ENCODE results near the gene ELMO2.

ELMO2 gene

DNA sequence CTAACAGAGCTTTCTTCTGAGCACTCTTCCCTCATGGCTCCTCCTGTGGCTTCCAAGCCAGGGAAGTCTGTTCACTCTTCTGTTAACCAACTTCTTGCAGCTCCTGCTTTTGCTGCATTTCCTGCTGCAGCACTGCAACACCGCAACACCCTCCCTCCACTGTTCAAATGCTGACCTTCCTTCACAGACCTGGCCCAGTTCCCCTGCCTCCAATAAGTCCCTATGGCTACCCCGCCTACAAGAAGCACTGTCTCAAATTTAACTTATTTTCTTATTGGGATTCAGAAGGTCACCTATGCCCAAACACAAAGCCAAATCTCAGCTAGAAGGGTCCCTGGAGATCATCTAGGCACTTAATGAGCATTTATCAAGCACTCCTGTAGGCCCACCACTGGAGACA, 44.6 kb downstream of the ELMO2 start:
- Histone ChIP-seq H3K4me3 (ENCODE audit: low read length in 2 of 2) (no peak overlapping the region), H3K4me1 (ENCODE audit: control insufficient read depth in 2 of 2, insufficient read depth in 2 of 2, low read length in 2 of 2) (peaks cover 19 to 26% of the 10 kb centered on the region in 2 donors), H3K36me3 (ENCODE audit: control insufficient read depth in 2 of 2, insufficient read depth in 2 of 2, low read length in 2 of 2) (peaks cover 3 to 23% of the 10 kb centered on the region in 2 donors), H3K9me3 (ENCODE audit: control insufficient read depth in 2 of 2, low read length in 2 of 2) (no peaks in the 10 kb centered on the region), H3K9ac (ENCODE audit: low read depth in 1 of 2, low read length in 2 of 2) (no peak overlapping the region), H3K27me3 (ENCODE audit: control insufficient read depth in 2 of 2, insufficient read depth in 2 of 2, low read length in 2 of 2) (no peaks in the 10 kb centered on the region), H3K27ac (ENCODE audit: low read depth in 2 of 2, low read length in 2 of 2) (no peak overlapping the region)

DNA sequence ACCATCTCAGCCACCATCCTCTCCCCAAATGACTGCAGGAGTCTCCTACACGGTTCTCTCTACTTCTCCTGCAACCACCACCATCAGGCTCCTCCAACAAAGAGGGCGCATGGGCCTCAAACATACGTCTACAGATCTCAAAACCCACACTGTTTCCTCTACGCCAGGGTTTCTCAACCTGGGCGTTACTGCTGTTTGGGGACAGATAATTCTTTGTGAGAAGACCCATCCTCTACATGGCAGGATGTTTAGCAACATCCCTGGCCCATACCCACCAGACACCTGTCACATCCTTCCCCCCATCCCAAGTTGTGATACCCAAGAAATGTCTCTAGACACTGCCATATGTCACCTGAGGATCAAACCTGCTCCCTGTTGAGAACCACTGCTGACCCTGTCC, 45.0 kb downstream of the ELMO2 start:
- no peak overlapping the region for H3K4me3 ChIP-seq (ENCODE audit: low read length in 2 of 2)
- no peaks in the 10 kb centered on the region for H3K27me3 ChIP-seq (ENCODE audit: control insufficient read depth in 2 of 2, insufficient read depth in 2 of 2, low read length in 2 of 2)
- peaks cover 19 to 26% of the 10 kb centered on the region in 2 donors for H3K4me1 ChIP-seq (ENCODE audit: control insufficient read depth in 2 of 2, insufficient read depth in 2 of 2, low read length in 2 of 2)
- no peaks in the 10 kb centered on the region for H3K9me3 ChIP-seq (ENCODE audit: control insufficient read depth in 2 of 2, low read length in 2 of 2)
- peaks cover 2 to 18% of the 10 kb centered on the region in 2 donors for H3K36me3 ChIP-seq (ENCODE audit: control insufficient read depth in 2 of 2, insufficient read depth in 2 of 2, low read length in 2 of 2)
- no peak overlapping the region for H3K9ac ChIP-seq (ENCODE audit: low read depth in 1 of 2, low read length in 2 of 2)
- H3K27ac ChIP-seq (ENCODE audit: low read depth in 2 of 2, low read length in 2 of 2), result no peak overlapping the region

DNA sequence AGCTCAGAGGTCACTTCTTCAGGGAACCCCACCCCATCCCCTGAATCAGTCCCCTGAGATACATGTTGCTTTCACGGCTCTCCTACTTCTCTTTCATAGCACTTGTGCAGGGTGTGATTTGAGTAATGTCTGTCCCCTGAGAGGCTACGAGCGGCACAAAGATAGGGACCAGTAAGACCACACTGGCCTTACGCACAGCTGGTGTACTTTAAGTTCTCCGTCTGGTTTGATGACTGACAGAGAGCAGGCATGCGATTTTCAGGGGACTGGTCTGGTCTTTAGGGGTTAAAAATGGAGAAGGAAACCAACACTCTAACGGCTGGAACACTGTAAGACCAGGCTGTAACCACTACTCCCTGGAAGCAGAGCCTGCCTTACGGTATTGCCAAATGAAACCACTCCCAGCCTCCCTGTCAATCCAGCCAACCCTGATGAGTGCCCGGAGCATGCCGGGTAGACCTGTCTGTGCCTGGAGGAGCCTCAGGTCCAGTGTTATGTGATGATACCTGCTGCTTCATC, 47.1 kb downstream of the ELMO2 start:
- H3K4me3 ChIP-seq (ENCODE audit: low read length in 2 of 2), result no peak overlapping the region
- no peaks in the 10 kb centered on the region for H3K9me3 ChIP-seq (ENCODE audit: control insufficient read depth in 2 of 2, low read length in 2 of 2)
- H3K9ac ChIP-seq (ENCODE audit: low read depth in 1 of 2, low read length in 2 of 2), result no peak overlapping the region
- peaks cover 15 to 20% of the 10 kb centered on the region in 2 donors for H3K4me1 ChIP-seq (ENCODE audit: control insufficient read depth in 2 of 2, insufficient read depth in 2 of 2, low read length in 2 of 2)
- H3K27me3 ChIP-seq (ENCODE audit: control insufficient read depth in 2 of 2, insufficient read depth in 2 of 2, low read length in 2 of 2), result no peaks in the 10 kb centered on the region
- peaks cover 13 to 21% of the 10 kb centered on the region in 2 donors for H3K36me3 ChIP-seq (ENCODE audit: control insufficient read depth in 2 of 2, insufficient read depth in 2 of 2, low read length in 2 of 2)
- H3K27ac ChIP-seq (ENCODE audit: low read depth in 2 of 2, low read length in 2 of 2), result no peak overlapping the region

DNA sequence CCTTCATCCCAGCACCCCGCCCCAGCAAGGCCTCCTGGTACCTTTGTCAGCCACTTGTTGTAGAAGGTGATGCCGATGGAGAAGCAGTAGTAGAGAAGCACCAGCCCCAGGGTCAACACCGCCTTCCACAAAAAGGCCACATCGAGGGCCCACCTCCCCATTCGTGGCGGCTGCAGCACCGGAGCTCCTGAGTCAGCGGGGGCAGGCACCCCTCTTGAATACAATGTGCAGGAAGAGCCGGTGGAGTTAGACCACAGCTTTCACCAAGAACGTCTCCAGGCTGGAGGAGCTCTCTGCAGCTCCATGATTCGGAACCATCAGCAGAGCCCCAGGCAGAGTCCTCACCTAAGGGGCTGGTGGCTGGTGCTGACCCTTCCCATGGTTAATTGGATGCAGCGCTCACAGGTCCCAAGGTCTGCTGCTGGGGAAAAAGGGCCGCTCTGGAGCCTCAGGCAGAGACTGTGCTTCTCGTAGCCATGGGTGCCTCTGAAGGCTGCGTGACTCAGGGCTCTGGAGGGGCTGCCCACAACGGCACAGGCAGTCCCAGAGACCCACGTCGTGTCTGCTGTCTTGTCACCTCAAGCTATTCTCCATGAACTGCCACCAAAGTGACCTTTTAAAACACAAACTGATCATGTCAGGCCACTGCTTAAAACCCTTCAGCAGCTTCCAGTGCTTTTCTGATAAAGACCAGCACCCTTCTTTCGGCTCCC, 47.9 kb downstream of the ELMO2 start:
- Histone ChIP-seq H3K9me3 (ENCODE audit: control insufficient read depth in 2 of 2, low read length in 2 of 2) (no peaks in the 10 kb centered on the region), H3K27ac (ENCODE audit: low read depth in 2 of 2, low read length in 2 of 2) (no peak overlapping the region), H3K4me3 (ENCODE audit: low read length in 2 of 2) (no peak overlapping the region), H3K9ac (ENCODE audit: low read depth in 1 of 2, low read length in 2 of 2) (no peak overlapping the region), H3K27me3 (ENCODE audit: control insufficient read depth in 2 of 2, insufficient read depth in 2 of 2, low read length in 2 of 2) (no peaks in the 10 kb centered on the region), H3K36me3 (ENCODE audit: control insufficient read depth in 2 of 2, insufficient read depth in 2 of 2, low read length in 2 of 2) (peaks cover 13 to 21% of the 10 kb centered on the region in 2 donors), H3K4me1 (ENCODE audit: control insufficient read depth in 2 of 2, insufficient read depth in 2 of 2, low read length in 2 of 2) (peaks cover 12 to 20% of the 10 kb centered on the region in 2 donors)

DNA sequence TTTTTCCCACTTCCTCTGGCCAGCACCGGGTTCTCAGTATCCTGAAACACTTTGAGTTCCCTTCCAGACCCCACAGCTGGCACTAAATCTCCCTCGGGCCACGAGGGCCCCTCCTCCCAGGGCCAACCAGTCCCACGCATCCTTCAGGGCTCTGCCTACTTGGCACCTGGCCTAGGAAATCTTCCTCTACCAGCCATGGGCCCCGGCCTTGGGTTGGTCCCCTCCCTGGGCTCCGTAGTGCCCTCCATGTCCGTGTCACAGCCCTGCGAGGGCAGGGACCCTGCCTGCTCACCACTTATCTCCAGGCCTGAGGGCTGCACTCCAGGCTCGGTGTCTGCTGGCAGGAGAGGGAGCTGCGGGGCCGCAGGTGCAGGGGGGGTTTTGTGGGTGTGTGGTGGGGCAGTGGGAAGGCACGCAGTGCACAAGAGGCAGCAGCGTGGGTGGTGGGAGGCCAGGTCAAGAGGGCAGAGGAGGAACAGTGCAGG, 49.3 kb downstream of the ELMO2 start:
- H3K9me3 ChIP-seq (ENCODE audit: control insufficient read depth in 2 of 2, low read length in 2 of 2), result no peaks in the 10 kb centered on the region
- no peak overlapping the region for H3K27ac ChIP-seq (ENCODE audit: low read depth in 2 of 2, low read length in 2 of 2)
- H3K36me3 ChIP-seq (ENCODE audit: control insufficient read depth in 2 of 2, insufficient read depth in 2 of 2, low read length in 2 of 2), result peaks cover 13 to 16% of the 10 kb centered on the region in 2 donors
- no peaks in the 10 kb centered on the region for H3K27me3 ChIP-seq (ENCODE audit: control insufficient read depth in 2 of 2, insufficient read depth in 2 of 2, low read length in 2 of 2)
- H3K4me1 ChIP-seq (ENCODE audit: control insufficient read depth in 2 of 2, insufficient read depth in 2 of 2, low read length in 2 of 2), result peaks cover 0 to 12% of the 10 kb centered on the region in 2 donors
- no peak overlapping the region for H3K4me3 ChIP-seq (ENCODE audit: low read length in 2 of 2)
- no peak overlapping the region for H3K9ac ChIP-seq (ENCODE audit: low read depth in 1 of 2, low read length in 2 of 2)

DNA sequence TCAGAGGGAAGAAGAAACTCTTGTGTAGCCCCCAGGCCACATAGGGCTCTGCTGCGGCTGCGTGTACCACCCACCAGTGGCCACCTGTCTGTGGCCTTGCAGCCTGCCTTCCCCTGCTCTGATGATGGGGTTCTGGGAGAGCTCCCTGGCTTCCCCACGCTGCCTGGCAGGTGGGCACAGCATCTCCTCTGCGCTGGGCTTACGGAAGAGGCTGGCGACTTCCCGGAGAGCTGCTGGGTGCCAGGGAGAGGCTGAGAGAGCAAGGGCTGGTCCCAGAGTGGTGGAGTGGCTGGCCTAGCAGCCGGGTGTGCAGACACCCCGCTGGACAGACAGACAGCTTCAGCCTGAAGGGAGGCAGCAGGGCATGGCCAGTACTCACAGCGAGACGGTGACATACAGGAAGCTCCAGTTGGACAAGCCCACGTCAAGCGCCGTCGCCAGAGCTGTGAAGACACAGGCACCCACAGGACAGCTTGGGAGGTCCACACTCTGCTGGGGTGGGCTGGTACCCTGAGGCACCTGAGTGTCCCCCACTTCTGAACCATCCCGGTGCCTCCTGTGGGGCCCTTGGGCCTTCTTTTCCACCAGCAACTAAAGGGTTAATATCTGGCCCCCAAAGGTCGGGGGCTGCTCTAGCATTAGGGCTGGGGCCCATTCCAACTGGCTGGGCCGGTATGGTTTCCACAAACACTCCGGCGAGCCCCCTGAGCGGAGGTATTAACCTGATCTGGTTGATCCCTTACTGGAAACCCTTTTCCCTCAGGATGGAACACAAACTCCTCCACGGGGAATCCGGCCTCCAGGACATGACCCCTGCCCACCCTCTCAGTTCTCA, 50.0 kb downstream of the ELMO2 start:
- Histone ChIP-seq H3K9ac (ENCODE audit: low read depth in 1 of 2, low read length in 2 of 2) (no peak overlapping the region), H3K4me3 (ENCODE audit: low read length in 2 of 2) (no peak overlapping the region), H3K27me3 (ENCODE audit: control insufficient read depth in 2 of 2, insufficient read depth in 2 of 2, low read length in 2 of 2) (no peaks in the 10 kb centered on the region), H3K4me1 (ENCODE audit: control insufficient read depth in 2 of 2, insufficient read depth in 2 of 2, low read length in 2 of 2) (peaks cover 0 to 6% of the 10 kb centered on the region in 2 donors), H3K9me3 (ENCODE audit: control insufficient read depth in 2 of 2, low read length in 2 of 2) (no peaks in the 10 kb centered on the region), H3K27ac (ENCODE audit: low read depth in 2 of 2, low read length in 2 of 2) (no peak overlapping the region), H3K36me3 (ENCODE audit: control insufficient read depth in 2 of 2, insufficient read depth in 2 of 2, low read length in 2 of 2) (peaks cover 16% of the 10 kb centered on the region in 2 donors)

DNA sequence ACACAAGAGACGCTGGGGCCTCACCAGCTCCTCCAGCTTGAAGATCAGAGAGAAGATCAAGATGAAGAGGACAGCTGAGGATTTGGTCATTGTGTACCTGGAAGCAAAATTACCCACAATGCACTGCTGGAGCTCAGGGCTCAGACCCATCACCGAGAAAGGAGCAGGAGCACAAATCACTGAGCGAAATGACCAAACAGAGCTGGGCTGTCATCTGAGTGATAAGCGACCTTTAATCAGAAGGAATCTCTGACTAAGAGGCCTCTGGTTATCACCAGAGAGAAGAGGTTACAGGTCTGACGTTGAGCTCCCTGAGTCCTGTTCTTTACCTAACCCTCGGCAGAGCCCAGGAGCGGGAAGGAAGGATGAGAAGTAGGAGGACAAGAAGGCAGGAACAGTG, 50.6 kb downstream of the ELMO2 start:
- Histone ChIP-seq H3K27me3 (ENCODE audit: control insufficient read depth in 2 of 2, insufficient read depth in 2 of 2, low read length in 2 of 2) (no peaks in the 10 kb centered on the region), H3K9ac (ENCODE audit: low read depth in 1 of 2, low read length in 2 of 2) (no peak overlapping the region), H3K36me3 (ENCODE audit: control insufficient read depth in 2 of 2, insufficient read depth in 2 of 2, low read length in 2 of 2) (peaks cover 18 to 20% of the 10 kb centered on the region in 2 donors), H3K9me3 (ENCODE audit: control insufficient read depth in 2 of 2, low read length in 2 of 2) (no peaks in the 10 kb centered on the region), H3K27ac (ENCODE audit: low read depth in 2 of 2, low read length in 2 of 2) (no peak overlapping the region), H3K4me3 (ENCODE audit: low read length in 2 of 2) (no peak overlapping the region), H3K4me1 (ENCODE audit: control insufficient read depth in 2 of 2, insufficient read depth in 2 of 2, low read length in 2 of 2) (peaks cover 0 to 5% of the 10 kb centered on the region in 2 donors)

DNA sequence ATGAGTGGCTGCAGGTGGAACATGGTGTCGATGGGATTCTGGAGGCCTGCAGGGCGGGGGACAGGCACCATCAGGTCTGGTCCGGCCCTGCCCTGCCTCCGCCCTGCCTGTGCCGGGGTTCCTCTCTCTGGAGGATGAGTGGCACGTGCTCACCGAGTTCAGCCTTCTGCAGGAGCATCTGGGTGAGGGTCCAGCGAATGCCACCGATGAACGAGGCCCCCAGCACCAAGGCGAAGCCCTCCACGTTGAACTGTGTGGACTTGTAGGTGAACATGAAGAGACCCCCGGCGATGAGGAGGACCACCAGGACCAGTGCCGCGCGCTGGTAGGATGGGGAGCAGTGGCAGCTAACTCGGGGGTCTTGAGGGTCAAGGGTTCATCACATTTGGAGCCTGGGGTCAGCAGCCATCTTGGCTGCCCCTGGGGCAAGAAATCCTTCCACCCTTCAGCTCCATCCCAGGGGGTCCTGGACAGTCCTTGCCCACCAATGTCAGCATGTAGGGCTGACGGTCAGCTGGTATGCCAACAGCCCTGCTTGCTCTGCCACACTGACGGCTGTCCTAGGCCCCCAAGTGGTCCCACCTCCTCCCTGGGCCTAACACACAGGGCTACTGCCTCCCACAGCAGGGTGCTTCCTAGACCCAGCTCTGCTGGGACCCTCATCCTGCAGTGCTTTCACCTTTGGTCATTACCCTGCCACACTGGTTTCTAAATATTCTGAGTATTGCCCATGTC, 51.3 kb downstream of the ELMO2 start:
- Histone ChIP-seq H3K27me3 (ENCODE audit: control insufficient read depth in 2 of 2, insufficient read depth in 2 of 2, low read length in 2 of 2) (no peaks in the 10 kb centered on the region), H3K9ac (ENCODE audit: low read depth in 1 of 2, low read length in 2 of 2) (no peak overlapping the region), H3K4me3 (ENCODE audit: low read length in 2 of 2) (no peak overlapping the region), H3K27ac (ENCODE audit: low read depth in 2 of 2, low read length in 2 of 2) (no peak overlapping the region), H3K36me3 (ENCODE audit: control insufficient read depth in 2 of 2, insufficient read depth in 2 of 2, low read length in 2 of 2) (peaks cover 18 to 21% of the 10 kb centered on the region in 2 donors), H3K9me3 (ENCODE audit: control insufficient read depth in 2 of 2, low read length in 2 of 2) (no peaks in the 10 kb centered on the region), H3K4me1 (ENCODE audit: control insufficient read depth in 2 of 2, insufficient read depth in 2 of 2, low read length in 2 of 2) (peaks cover 0 to 5% of the 10 kb centered on the region in 2 donors)

DNA sequence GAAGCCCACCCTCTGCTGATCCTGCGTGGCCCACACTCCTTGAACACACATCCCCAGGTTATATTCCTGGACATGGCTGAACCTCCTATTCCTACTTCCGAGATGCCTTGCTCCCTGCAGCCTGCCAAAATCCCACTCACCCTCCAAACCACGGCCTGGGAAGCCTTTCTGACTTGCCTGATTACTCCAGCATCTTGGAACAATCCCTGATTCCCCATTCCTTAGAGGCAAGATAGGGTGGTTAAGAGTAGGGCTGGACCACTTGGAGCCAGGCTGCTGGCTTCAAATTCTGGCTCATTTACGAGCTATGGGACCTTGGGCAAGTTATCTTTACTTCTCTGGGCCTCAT, 52.2 kb downstream of the ELMO2 start:
- Histone ChIP-seq H3K27me3 (ENCODE audit: control insufficient read depth in 2 of 2, insufficient read depth in 2 of 2, low read length in 2 of 2) (no peaks in the 10 kb centered on the region), H3K9me3 (ENCODE audit: control insufficient read depth in 2 of 2, low read length in 2 of 2) (no peaks in the 10 kb centered on the region), H3K36me3 (ENCODE audit: control insufficient read depth in 2 of 2, insufficient read depth in 2 of 2, low read length in 2 of 2) (peaks cover 17 to 23% of the 10 kb centered on the region in 2 donors)

More for the DNA sequence above, 52.2 kb downstream of the ELMO2 start:
- Histone ChIP-seq H3K4me1 (ENCODE audit: control insufficient read depth in 2 of 2, insufficient read depth in 2 of 2, low read length in 2 of 2) (peaks cover 0 to 5% of the 10 kb centered on the region in 2 donors), H3K27ac (ENCODE audit: low read depth in 2 of 2, low read length in 2 of 2) (no peak overlapping the region), H3K4me3 (ENCODE audit: low read length in 2 of 2) (no peak overlapping the region), H3K9ac (ENCODE audit: low read depth in 1 of 2, low read length in 2 of 2) (no peak overlapping the region)

Data from mucosa of rectum (tissue), 2 donors.